ENCODE results near the gene DCUN1D3.

- TF ChIP-seq CTCF (IDR thresholded peaks at IDR 0.05 in 2 of 3, conservative IDR thresholded peaks at IDR 0.05 in 1 of 3; ENCODE audit: borderline replicate concordance in 1 of 3, insufficient read depth in 1 of 3, low read depth in 2 of 3, low read length in 2 of 3) (no peak), SP1 (IDR thresholded peaks at IDR 0.05; ENCODE audit: low read depth) (no peak), EZH2 (IDR thresholded peaks at IDR 0.05) (no peak), SIN3A (IDR thresholded peaks at IDR 0.05; ENCODE audit: low read depth) (no peak), ZBTB33 (IDR thresholded peaks at IDR 0.05; ENCODE audit: extremely low read depth, insufficient replicate concordance, low read length) (no peak), EZH2phosphoT487 (IDR thresholded peaks at IDR 0.05; ENCODE audit: borderline replicate concordance) (no peak), REST (IDR thresholded peaks at IDR 0.05; ENCODE audit: low read depth) (no peak)
These were observed 21.4 kb downstream of the DCUN1D3 start for GRCh38 chr16:20878682-20879147.
